GM12873 (cell line): ENCODE data around the gene SMC1B.

Experiments
- CTCF ChIP-seq: IDR thresholded peaks from 2 replicates; pipeline ENCODE4 v1.5.1; 2012; ENCODE audit warnings: low read depth, mild to moderate bottlenecking, moderate library complexity, low read length, control low read depth; ENCODE audit not compliant: insufficient read depth; ENCODE audit errors: missing control alignments

SMC1B gene

GRCh38 chr22:45349916-45350315, 63.5 kb downstream of the SMC1B start:
- TF ChIP-seq CTCF = no peak

- peak; percentile 36 for TF ChIP-seq CTCF
Measured at GRCh38 chr22:45344334-45344733, 69.1 kb downstream of the SMC1B start.

- no peak for TF ChIP-seq CTCF
Measured at GRCh38 chr22:45343143-45343542, 70.3 kb downstream of the SMC1B start.

GRCh38 chr22:45341498-45341897, 71.9 kb downstream of the SMC1B start:
- no peak for TF ChIP-seq CTCF

- no peak for TF ChIP-seq CTCF
Measured at GRCh38 chr22:45340323-45340722, 73.1 kb downstream of the SMC1B start.

GRCh38 chr22:45338795-45339194, 74.6 kb downstream of the SMC1B start:
- TF ChIP-seq CTCF = no peak

GRCh38 chr22:45337536-45337935, 75.9 kb downstream of the SMC1B start:
- no peak for TF ChIP-seq CTCF
